Raji (cell line): ENCODE measurements around the gene PIMREG.

Source experiments
- POLR2A ChIP-seq: IDR thresholded peaks from 2 replicates; pipeline ENCODE4 v1.6.1; 2011; ENCODE audit warnings: low read depth, low read length, control low read depth; ENCODE audit not compliant: insufficient read depth

The PIMREG gene

GRCh38 chr17:6443692-6444570 is at the start of gene PIMREG:
Gene PIMREG, plus strand, starts transcription at chr17:6444455. Its CDS starts 656 bp downstream, at chr17:6445111.
- no peak for TF ChIP-seq POLR2A

- no peak for TF ChIP-seq POLR2A
These were observed 45.3 kb upstream of the PIMREG start for GRCh38 chr17:6398955-6399354.

GRCh38 chr17:6402258-6402657 is 42.0 kb upstream of the PIMREG start:
- TF ChIP-seq POLR2A: no peak

- no peak for TF ChIP-seq POLR2A
These were observed 36.0 kb upstream of the PIMREG start for GRCh38 chr17:6408276-6408675.

- TF ChIP-seq POLR2A: no peak
These were observed 35.5 kb upstream of the PIMREG start for GRCh38 chr17:6408735-6409134.

GRCh38 chr17:6413065-6413464 is 31.2 kb upstream of the PIMREG start:
- TF ChIP-seq POLR2A: no peak

- no peak for TF ChIP-seq POLR2A
These were observed 28.6 kb upstream of the PIMREG start for GRCh38 chr17:6415616-6416015.

GRCh38 chr17:6420173-6420641 is 24.0 kb upstream of the PIMREG start:
- TF ChIP-seq POLR2A: no peak

- TF ChIP-seq POLR2A: no peak
These were observed 22.3 kb upstream of the PIMREG start for GRCh38 chr17:6421700-6422604.

GRCh38 chr17:6422654-6423241 is 21.5 kb upstream of the PIMREG start:
- no peak for TF ChIP-seq POLR2A

GRCh38 chr17:6423931-6424330 is 20.3 kb upstream of the PIMREG start:
- TF ChIP-seq POLR2A: no peak

- TF ChIP-seq POLR2A: no peak
These were observed 18.8 kb upstream of the PIMREG start for GRCh38 chr17:6425407-6425806.

- no peak for TF ChIP-seq POLR2A
These were observed 17.7 kb upstream of the PIMREG start for GRCh38 chr17:6426356-6427101.

GRCh38 chr17:6427279-6427781 is 16.9 kb upstream of the PIMREG start:
- no peak for TF ChIP-seq POLR2A

- no peak for TF ChIP-seq POLR2A
These were observed 15.9 kb upstream of the PIMREG start for GRCh38 chr17:6428207-6428965.
